Measurements from ENCODE around the gene XK. TPM values are rescaled to one million over a fixed set of nuclear protein-coding genes. Genes with fewer than 3 reads are reported as not detected.

The XK gene, protein sequence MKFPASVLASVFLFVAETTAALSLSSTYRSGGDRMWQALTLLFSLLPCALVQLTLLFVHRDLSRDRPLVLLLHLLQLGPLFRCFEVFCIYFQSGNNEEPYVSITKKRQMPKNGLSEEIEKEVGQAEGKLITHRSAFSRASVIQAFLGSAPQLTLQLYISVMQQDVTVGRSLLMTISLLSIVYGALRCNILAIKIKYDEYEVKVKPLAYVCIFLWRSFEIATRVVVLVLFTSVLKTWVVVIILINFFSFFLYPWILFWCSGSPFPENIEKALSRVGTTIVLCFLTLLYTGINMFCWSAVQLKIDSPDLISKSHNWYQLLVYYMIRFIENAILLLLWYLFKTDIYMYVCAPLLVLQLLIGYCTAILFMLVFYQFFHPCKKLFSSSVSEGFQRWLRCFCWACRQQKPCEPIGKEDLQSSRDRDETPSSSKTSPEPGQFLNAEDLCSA
- total RNA-seq = under 0.01 and 0.32 TPM in 2 replicates

DNA sequence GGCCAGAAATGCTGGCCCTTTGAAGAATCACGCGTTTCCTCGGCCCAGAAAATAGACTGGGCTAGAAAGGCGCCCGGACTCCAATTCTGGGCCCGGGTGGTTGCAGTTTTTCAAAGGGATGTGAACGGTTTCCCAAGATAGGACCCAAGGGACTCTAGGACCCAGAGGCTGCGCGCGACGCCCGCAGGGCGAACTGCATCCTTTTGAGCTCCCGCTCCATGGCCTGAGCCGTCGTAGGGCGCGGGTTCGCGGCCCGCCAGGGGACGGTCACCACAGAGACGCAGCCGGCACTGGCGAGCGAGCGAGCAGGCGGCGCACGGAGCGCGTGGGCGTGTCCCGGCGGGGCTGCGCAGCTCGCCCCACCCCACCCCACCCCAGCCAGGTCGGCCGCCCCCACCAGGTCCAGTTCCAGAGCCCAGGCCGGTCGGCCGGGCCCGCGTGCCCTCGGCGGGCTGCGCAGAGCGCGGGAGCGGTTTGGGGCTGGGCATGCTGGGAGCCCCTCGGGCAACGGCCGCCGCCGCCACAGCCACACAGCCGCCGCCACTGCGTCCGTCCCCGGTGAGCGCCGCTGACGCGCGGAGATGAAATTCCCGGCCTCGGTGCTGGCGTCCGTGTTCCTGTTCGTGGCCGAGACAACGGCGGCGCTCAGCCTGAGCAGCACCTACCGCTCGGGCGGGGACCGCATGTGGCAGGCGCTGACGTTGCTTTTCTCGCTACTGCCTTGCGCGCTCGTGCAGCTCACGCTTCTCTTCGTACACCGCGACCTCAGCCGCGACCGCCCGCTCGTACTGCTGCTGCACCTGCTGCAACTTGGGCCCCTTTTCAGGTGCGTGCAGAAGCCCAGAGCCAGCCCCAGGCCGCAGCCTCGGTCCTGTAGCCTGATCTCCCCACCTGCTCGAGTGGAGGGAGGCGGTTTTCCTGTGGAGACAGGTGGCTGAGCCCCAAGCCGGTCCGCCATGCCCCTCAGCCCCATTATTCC, at the start of gene XK:
Gene XK, plus strand, starts transcription at position 411 of the 979 bp plus-strand sequence. Its CDS starts 171 bp downstream, at position 582.

DNA sequence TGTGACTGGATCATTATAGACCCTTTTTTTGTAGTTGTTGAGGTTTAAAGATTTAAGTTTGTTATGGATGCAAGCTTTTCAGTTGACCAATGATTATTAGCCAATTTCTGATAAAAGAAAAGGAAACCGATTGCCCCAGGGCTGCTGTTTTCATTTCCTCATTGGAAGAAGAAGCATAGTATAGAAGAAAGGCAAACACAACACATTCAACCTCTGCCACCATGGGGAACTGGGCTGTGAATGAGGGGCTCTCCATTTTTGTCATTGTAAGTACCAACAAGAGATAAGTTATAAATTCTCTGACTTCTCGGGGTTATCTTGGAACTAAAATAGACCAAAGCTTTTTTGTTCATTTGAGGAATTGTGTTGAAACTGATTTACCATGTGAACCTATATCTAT, 94.3 kb downstream of the XK start, which contains the start of gene CYBB:
Gene CYBB, plus strand, starts transcription at position 203 of the 400 bp plus-strand sequence. Its CDS starts 19 bp downstream, at position 222.

Other genes starting within 250 kb of the XK start
- gene LANCL3, start 114.1 kb upstream of the XK start, total RNA-seq = under 0.01 and 1.6 TPM in 2 replicates
- 0.36 TPM in 1 of 2 replicates, not detected in the other for gene CYBB, start 94.3 kb downstream of the XK start, total RNA-seq
- 39.5 and 43.9 TPM in 2 replicates for gene DYNLT3, start 161.8 kb downstream of the XK start, total RNA-seq